Measurements from ENCODE around the gene FZD7. TPM values are rescaled to one million over a fixed set of nuclear protein-coding genes. Genes with fewer than 3 reads are reported as not detected.

The FZD7 gene
- total and polyA plus RNA-seq, 10 of the 15 experiments (the other 5 are each of a cell fraction or from before 2014, with no cell fraction given): 0.24 to 2.4 (median 0.75) TPM

DNA sequence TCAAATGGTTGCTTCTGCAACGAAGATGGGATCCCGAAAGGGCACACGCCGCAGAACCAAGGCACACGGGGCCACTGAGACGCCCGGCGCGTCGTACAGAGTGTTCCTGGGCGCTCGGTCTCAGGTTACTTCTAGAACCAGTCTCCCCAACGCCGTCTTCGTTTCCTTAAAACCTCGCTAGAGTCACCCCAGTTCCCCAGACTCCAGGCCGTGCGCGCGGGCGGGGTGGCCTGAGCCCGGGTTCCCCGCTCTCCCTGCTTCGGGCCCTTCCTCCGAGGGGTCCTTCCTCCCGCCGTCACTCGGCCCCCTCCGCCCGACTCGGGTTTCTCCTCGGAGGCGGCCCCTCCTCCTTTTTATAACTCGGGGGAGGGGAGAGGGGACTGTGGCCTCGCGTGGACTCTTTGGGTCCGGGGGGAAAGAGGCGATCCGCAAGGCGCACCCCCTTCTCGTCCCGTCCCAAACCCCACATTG is 774 bp upstream of the FZD7 start:
- ChIA-PET POLR2A (no interaction called here), RAD21 (ENCODE audit: unreplicated experiment) (no interaction called here), CTCF (no interaction called here), SMC1A (ENCODE audit: uncharacterized antibody, unreplicated experiment) (interaction anchor here (0.7 kb wide), 1 partner anchor 30 kb away, joined by 3 read pairs; no protein-coding TSS in a partner anchor)
- in situ Hi-C loops (cut with MboI) (no loop called here), intact Hi-C loops (cut with micrococcal nuclease; ENCODE audit: unreplicated experiment) (no loop called here)
- Histone ChIP-seq H4K20me1 (ENCODE audit: control insufficient read depth, insufficient read depth) (no peaks in the 10 kb centered on the region), H3K4me1 (ENCODE audit: control insufficient read depth, insufficient read depth, low read length) (no peaks in the 10 kb centered on the region), H3K4me3 (peak overlapping the region; percentile 86), H2AFZ (ENCODE audit: control insufficient read depth, low read depth, low read length) (peak overlapping the region; percentile 92), H3K4me2 (ENCODE audit: control insufficient read depth, insufficient read depth) (peak overlapping the region; percentile 90), H3K27me3 (replicated peaks in 1 of 2; ENCODE audit: control insufficient read depth in 2 of 2, insufficient read depth in 2 of 2, low read length in 1 of 2) (peaks cover 0 to 11% of the 10 kb centered on the region in 2 experiments; a peak in 2 of 4 replicates), H3K79me2 (ENCODE audit: control insufficient read depth, insufficient read depth, low read length) (no peaks in the 10 kb centered on the region), H3K9me3 (replicated peaks; ENCODE audit: control insufficient read depth, insufficient read depth, low read length) (no peaks in the 10 kb centered on the region; the same call in 2 of the 3 replicates), H3K9ac (ENCODE audit: control insufficient read depth, insufficient read depth, low read length) (peak overlapping the region; percentile 26; the same call in 1 of the 2 replicates), H3K36me3 (ENCODE audit: control insufficient read depth in 2 of 2, insufficient read depth in 2 of 2, low read length in 1 of 2) (no peaks in the 10 kb centered on the region), H3K27ac (ENCODE audit: control insufficient read depth, insufficient read depth) (no peak overlapping the region)
- ATAC-seq (peak; percentile 55), DNase-seq (ENCODE audit: low read depth, low spot score) (no peak), FAIRE-seq (no peak)
- 2% methylated on average over 41 of the region's 42 CpGs for WGBS (ENCODE audit: insufficient coverage, insufficient replicate concordance, low lambda C conversion rate, missing lambda C conversion rate)
- no TSS peak for BruUV-seq (replicated peaks)
- TF ChIP-seq CBX3 (IDR thresholded peaks at IDR 0.05; ENCODE audit: borderline replicate concordance, low read depth): no peak
- TF ChIP-seq KAT2A (conservative IDR thresholded peaks at IDR 0.05; ENCODE audit: control insufficient read depth, low read depth, low read length): no peak
- TF ChIP-seq, protein P1, sequence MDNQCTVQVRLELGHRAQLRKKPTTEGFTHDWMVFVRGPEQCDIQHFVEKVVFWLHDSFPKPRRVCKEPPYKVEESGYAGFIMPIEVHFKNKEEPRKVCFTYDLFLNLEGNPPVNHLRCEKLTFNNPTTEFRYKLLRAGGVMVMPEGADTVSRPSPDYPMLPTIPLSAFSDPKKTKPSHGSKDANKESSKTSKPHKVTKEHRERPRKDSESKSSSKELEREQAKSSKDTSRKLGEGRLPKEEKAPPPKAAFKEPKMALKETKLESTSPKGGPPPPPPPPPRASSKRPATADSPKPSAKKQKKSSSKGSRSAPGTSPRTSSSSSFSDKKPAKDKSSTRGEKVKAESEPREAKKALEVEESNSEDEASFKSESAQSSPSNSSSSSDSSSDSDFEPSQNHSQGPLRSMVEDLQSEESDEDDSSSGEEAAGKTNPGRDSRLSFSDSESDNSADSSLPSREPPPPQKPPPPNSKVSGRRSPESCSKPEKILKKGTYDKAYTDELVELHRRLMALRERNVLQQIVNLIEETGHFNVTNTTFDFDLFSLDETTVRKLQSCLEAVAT (IDR thresholded peaks at IDR 0.05): no peak
- TF ChIP-seq ZNF217 (IDR thresholded peaks at IDR 0.05): 0 out of 2 replicates have a peak, but pooled peaks have one; percentile 20
- no peak for TF ChIP-seq CEBPB (IDR thresholded peaks at IDR 0.05; ENCODE audit: borderline replicate concordance in 1 of 2, low read depth in 2 of 2, low read length in 2 of 2)
- TF ChIP-seq, protein P2, sequence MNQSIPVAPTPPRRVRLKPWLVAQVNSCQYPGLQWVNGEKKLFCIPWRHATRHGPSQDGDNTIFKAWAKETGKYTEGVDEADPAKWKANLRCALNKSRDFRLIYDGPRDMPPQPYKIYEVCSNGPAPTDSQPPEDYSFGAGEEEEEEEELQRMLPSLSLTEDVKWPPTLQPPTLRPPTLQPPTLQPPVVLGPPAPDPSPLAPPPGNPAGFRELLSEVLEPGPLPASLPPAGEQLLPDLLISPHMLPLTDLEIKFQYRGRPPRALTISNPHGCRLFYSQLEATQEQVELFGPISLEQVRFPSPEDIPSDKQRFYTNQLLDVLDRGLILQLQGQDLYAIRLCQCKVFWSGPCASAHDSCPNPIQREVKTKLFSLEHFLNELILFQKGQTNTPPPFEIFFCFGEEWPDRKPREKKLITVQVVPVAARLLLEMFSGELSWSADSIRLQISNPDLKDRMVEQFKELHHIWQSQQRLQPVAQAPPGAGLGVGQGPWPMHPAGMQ (IDR thresholded peaks at IDR 0.05; ENCODE audit: borderline replicate concordance): no peak
- TF ChIP-seq NFXL1 (IDR thresholded peaks at IDR 0.05; ENCODE audit: borderline replicate concordance): no peak
- TF ChIP-seq, protein P3, sequence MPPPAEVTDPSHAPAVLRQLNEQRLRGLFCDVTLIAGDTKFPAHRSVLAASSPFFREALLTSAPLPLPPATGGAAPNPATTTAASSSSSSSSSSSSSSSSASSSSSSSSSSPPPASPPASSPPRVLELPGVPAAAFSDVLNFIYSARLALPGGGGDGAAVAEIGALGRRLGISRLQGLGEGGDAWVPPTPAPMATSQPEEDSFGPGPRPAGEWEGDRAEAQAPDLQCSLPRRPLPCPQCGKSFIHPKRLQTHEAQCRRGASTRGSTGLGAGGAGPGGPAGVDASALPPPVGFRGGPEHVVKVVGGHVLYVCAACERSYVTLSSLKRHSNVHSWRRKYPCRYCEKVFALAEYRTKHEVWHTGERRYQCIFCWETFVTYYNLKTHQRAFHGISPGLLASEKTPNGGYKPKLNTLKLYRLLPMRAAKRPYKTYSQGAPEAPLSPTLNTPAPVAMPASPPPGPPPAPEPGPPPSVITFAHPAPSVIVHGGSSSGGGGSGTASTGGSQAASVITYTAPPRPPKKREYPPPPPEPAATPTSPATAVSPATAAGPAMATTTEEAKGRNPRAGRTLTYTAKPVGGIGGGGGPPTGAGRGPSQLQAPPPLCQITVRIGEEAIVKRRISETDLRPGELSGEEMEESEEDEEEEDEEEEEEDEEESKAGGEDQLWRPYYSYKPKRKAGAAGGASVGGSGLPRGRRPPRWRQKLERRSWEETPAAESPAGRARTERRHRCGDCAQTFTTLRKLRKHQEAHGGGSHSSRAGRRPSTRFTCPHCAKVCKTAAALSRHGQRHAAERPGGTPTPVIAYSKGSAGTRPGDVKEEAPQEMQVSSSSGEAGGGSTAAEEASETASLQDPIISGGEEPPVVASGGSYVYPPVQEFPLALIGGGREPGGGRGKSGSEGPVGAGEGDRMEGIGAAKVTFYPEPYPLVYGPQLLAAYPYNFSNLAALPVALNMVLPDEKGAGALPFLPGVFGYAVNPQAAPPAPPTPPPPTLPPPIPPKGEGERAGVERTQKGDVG (CRISPR knock-in tag; IDR thresholded peaks at IDR 0.05): no peak
- no peak for TF ChIP-seq RAD21 (IDR thresholded peaks at IDR 0.05; ENCODE audit: insufficient read depth, low read depth, low read length)
- TF ChIP-seq IKZF1 (conservative IDR thresholded peaks at IDR 0.05): peak; percentile 66
- TF ChIP-seq, protein P4, sequence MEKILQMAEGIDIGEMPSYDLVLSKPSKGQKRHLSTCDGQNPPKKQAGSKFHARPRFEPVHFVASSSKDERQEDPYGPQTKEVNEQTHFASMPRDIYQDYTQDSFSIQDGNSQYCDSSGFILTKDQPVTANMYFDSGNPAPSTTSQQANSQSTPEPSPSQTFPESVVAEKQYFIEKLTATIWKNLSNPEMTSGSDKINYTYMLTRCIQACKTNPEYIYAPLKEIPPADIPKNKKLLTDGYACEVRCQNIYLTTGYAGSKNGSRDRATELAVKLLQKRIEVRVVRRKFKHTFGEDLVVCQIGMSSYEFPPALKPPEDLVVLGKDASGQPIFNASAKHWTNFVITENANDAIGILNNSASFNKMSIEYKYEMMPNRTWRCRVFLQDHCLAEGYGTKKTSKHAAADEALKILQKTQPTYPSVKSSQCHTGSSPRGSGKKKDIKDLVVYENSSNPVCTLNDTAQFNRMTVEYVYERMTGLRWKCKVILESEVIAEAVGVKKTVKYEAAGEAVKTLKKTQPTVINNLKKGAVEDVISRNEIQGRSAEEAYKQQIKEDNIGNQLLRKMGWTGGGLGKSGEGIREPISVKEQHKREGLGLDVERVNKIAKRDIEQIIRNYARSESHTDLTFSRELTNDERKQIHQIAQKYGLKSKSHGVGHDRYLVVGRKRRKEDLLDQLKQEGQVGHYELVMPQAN (conservative IDR thresholded peaks at IDR 0.05): 0 out of 2 replicates have a peak, but pooled peaks have one; percentile 31
- TF ChIP-seq CBX5 (IDR thresholded peaks at IDR 0.05; ENCODE audit: low read depth): no peak
- TF ChIP-seq SUZ12 (IDR thresholded peaks at IDR 0.05; ENCODE audit: unreplicated experiment): no peak
- TF ChIP-seq SMARCA5 (IDR thresholded peaks at IDR 0.05): no peak
- no peak for TF ChIP-seq NR2C2 (IDR thresholded peaks at IDR 0.05; ENCODE audit: borderline replicate concordance, control insufficient read depth, insufficient read length, low read depth)
- TF ChIP-seq FOS (IDR thresholded peaks at IDR 0.05; ENCODE audit: borderline replicate concordance, extremely low read depth, insufficient read length): no peak

Data from GM12878 (cell line).